Neural cell (in vitro differentiated cells): ENCODE measurements around the gene PAWR. TPM values are rescaled to one million over a fixed set of nuclear protein-coding genes. Genes with fewer than 3 reads are reported as not detected.
"Not testable (repeated sequence)": the region's sequence is repeated elsewhere in the genome, so short reads cannot be mapped to it uniquely, and the experiment has no call there.

ENCODE experiments used
- H2AFZ ChIP-seq: fragments of 200-600, 300-800 bp; sonication (generic), shearing (Covaris generic); 2 replicates; pipeline ENCODE4 v1.6.0; 2014; ENCODE audit warnings: low read depth, mild to moderate bottlenecking, antibody characterized with exemption, low read length, moderate library complexity
- H3F3A ChIP-seq: fragments of 200-600 bp; shearing (Covaris generic); 2 replicates; pipeline ENCODE4 v1.6.1; 2016; ENCODE audit warnings: mild to moderate bottlenecking, moderate library complexity, mixed read lengths, antibody characterized with exemption, low read length; ENCODE audit not compliant: insufficient read depth, poor library complexity, severe bottlenecking
- H3K27ac ChIP-seq: fragments of 200-600, 300-800 bp; sonication (generic), shearing (Covaris generic); 2 replicates; pipeline ENCODE4 v1.5.1; 2014; ENCODE audit warnings: mild to moderate bottlenecking, low read length, moderate library complexity
- H3K27me3 ChIP-seq: fragments of 300-800, 200-600 bp; sonication (generic), shearing (Covaris generic); 2 replicates; pipeline ENCODE4 v1.6.0; 2014; ENCODE audit warnings: mild to moderate bottlenecking, low read depth, low read length, moderate library complexity; ENCODE audit not compliant: insufficient read depth
- H3K36me3 ChIP-seq: fragments of 300-800, 200-600 bp; sonication (generic), shearing (Covaris generic); 2 replicates; pipeline ENCODE4 v1.5.1; 2014; ENCODE audit warnings: mild to moderate bottlenecking, antibody characterized with exemption, low read length, moderate library complexity; ENCODE audit not compliant: insufficient read depth
- H3K4me2 ChIP-seq: fragments of 300-800, 200-600 bp; sonication (generic), shearing (Covaris generic); 2 replicates; pipeline ENCODE4 v1.6.0; 2014; ENCODE audit warnings: mild to moderate bottlenecking, low read length
- H3K4me3 ChIP-seq: fragments of 300-800, 200-600 bp; sonication (generic), shearing (Covaris generic); 2 replicates; pipeline ENCODE4 v1.5.1; 2014; ENCODE audit warnings: mild to moderate bottlenecking, low read length, moderate library complexity
- H3K79me2 ChIP-seq: fragments of 200-600 bp; shearing (Covaris generic); replicated peaks from 2 replicates; pipeline ENCODE4 v1.6.0; 2014; ENCODE audit warnings: mild to moderate bottlenecking, low read length, moderate library complexity; ENCODE audit not compliant: insufficient read depth
- H3K9ac ChIP-seq: fragments of 300-800, 200-600 bp; sonication (generic), shearing (Covaris generic); 2 replicates; pipeline ENCODE4 v1.6.1; 2016; ENCODE audit warnings: mild to moderate bottlenecking, low read length, mixed read lengths
- H3K9me2 ChIP-seq: fragments of 200-600 bp; shearing (Covaris generic); 2 replicates; pipeline ENCODE4 v1.6.1; 2016; ENCODE audit warnings: mild to moderate bottlenecking, low read length, mixed read lengths; ENCODE audit not compliant: insufficient read depth
- H3K9me3 ChIP-seq: fragments of 200-600, 300-800 bp; sonication (generic), shearing (Covaris generic); 2 replicates; pipeline ENCODE4 v1.6.1; 2016; ENCODE audit warnings: mild to moderate bottlenecking, mixed run types, low read length, moderate library complexity, mixed read lengths
- H4K20me1 ChIP-seq: fragments of 200-600 bp; shearing (Covaris generic); 2 replicates; pipeline ENCODE4 v1.6.1; 2016; ENCODE audit warnings: mild to moderate bottlenecking, mixed run types; ENCODE audit not compliant: insufficient read depth
- CTCF ChIP-seq: fragments of 450-650 bp; IDR thresholded peaks from 2 replicates; pipeline ENCODE4 v1.5.1; 2014; ENCODE audit warnings: antibody characterized with exemption, mild to moderate bottlenecking, moderate library complexity; ENCODE audit not compliant: poor library complexity, severe bottlenecking
- EP300 ChIP-seq: fragments of 450-650 bp; conservative IDR thresholded peaks from 2 replicates; pipeline ENCODE4 v1.6.1; 2014; ENCODE audit warnings: antibody characterized with exemption, mild to moderate bottlenecking, moderate library complexity; ENCODE audit not compliant: poor library complexity, severe bottlenecking
- EZH2 ChIP-seq: fragments of 200-600, 300-800 bp; shearing (Covaris generic), sonication (generic); IDR thresholded peaks from 2 replicates; pipeline ENCODE4 v1.6.1; 2014; ENCODE audit warnings: antibody characterized with exemption, low read length, borderline replicate concordance, mild to moderate bottlenecking; ENCODE audit not compliant: insufficient read depth, poor library complexity, severe bottlenecking
- MXI1 ChIP-seq: fragments of 450-650 bp; conservative IDR thresholded peaks from 2 replicates; pipeline ENCODE4 v1.6.1; 2014; ENCODE audit warnings: antibody characterized with exemption, mild to moderate bottlenecking; ENCODE audit not compliant: poor library complexity, severe bottlenecking
- POLR2AphosphoS5 ChIP-seq: IDR thresholded peaks from 2 replicates; pipeline ENCODE4 v1.6.1; 2012
- RAD21 ChIP-seq: fragments of 450-650 bp; conservative IDR thresholded peaks from 2 replicates; pipeline ENCODE4 v1.6.1; 2014; ENCODE audit warnings: antibody characterized with exemption, mild to moderate bottlenecking, moderate library complexity
- REST ChIP-seq: IDR thresholded peaks from 2 replicates; pipeline ENCODE4 v1.6.1; 2012; ENCODE audit warnings: borderline replicate concordance
- SMC3 ChIP-seq: fragments of 450-650 bp; conservative IDR thresholded peaks from 2 replicates; pipeline ENCODE4 v1.6.1; 2014; ENCODE audit warnings: antibody characterized with exemption, mild to moderate bottlenecking, moderate library complexity; ENCODE audit not compliant: poor library complexity
- TAF1 ChIP-seq: IDR thresholded peaks from 2 replicates; pipeline ENCODE4 v1.6.1; 2012; ENCODE audit warnings: low read depth
- polyA plus RNA-seq: library from polyadenylated mRNA; depleted of rRNA; stranded (reverse); fragments of >200 nt; gene quantifications from 2 replicates; pipeline ENCODE4 v1.2.3, GENCODE V29; 2014

Gene PAWR
- polyA plus RNA-seq, 1 donor from 2014 or later, result 13.4 TPM

DNA sequence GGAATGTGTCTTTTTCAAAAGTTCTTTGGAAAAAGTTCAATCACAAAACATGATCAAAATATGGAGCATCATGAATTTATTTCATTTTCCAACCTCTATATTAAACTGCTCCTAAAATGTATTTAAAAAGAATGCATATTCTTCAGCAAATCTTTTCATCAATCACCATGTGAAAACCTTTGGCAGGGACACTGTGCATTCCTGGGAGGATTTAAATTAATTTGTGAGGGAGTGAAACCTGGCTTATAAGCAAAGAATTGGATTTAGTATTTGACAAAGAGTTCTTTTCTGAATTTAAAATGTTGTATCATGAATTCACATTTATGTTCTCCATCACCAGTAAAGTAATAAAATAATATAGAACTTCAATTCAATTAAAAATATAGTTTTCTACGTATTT lies 38.2 kb downstream of the PAWR start:
- H3K4me3 ChIP-seq, result no peak overlapping the region
- no peaks in the 10 kb centered on the region for H3K36me3 ChIP-seq
- no peaks in the 10 kb centered on the region for H3K9me2 ChIP-seq

DNA sequence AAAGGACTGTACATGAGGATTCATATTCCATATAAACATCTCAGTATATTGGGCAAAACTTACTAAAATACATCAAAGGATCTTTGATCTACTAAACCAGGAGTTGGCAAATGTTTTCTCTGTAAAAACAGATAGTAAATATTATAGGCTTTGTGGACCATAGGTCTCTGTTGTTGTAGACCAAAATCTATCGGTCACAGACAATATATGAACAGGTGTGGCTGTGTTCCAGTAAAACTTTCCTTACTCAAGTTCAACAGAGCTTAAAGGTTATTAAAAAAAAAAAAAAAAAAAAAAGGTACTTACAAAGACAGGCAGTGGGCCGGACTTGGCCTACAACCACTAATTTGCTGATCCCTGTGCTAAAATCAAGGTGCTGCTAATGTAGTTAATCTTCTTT lies 40.3 kb downstream of the PAWR start:
- Histone ChIP-seq H3K9me3 (no peaks in the 10 kb centered on the region), H3F3A (no peaks in the 10 kb centered on the region), H3K36me3 (no peaks in the 10 kb centered on the region), H3K9me2 (no peaks in the 10 kb centered on the region), H3K9ac (no peak overlapping the region), H3K4me2 (no peak overlapping the region), H4K20me1 (no peaks in the 10 kb centered on the region), H3K27ac (no peak overlapping the region), H3K4me3 (no peak overlapping the region), H3K27me3 (no peaks in the 10 kb centered on the region), H3K79me2 (no peaks in the 10 kb centered on the region), H2AFZ (no peak overlapping the region)
- TF ChIP-seq SMC3, result no peak
- no peak for TF ChIP-seq RAD21
- TF ChIP-seq POLR2AphosphoS5, result no peak
- TF ChIP-seq MXI1, result no peak
- TF ChIP-seq CTCF, result no peak
- no peak for TF ChIP-seq EZH2
- no peak for TF ChIP-seq EP300
- TF ChIP-seq TAF1, result no peak
- no peak for TF ChIP-seq REST

More for the DNA sequence above, 38.2 kb downstream of the PAWR start:
- Histone ChIP-seq H4K20me1 (no peaks in the 10 kb centered on the region), H3K9me3 (no peaks in the 10 kb centered on the region), H3K9ac (no peak overlapping the region), H3K4me2 (no peak overlapping the region), H3K27ac (no peak overlapping the region), H3F3A (no peaks in the 10 kb centered on the region), H2AFZ (no peak overlapping the region), H3K27me3 (no peaks in the 10 kb centered on the region), H3K79me2 (no peaks in the 10 kb centered on the region)
- no peak for TF ChIP-seq SMC3

- Histone ChIP-seq H4K20me1 (no peaks in the 10 kb centered on the region), H3K36me3 (no peaks in the 10 kb centered on the region), H2AFZ (no peak overlapping the region), H3K4me2 (no peak overlapping the region), H3K9ac (no peak overlapping the region), H3K79me2 (no peaks in the 10 kb centered on the region), H3F3A (no peaks in the 10 kb centered on the region), H3K27ac (no peak overlapping the region), H3K27me3 (no peaks in the 10 kb centered on the region), H3K9me3 (no peaks in the 10 kb centered on the region), H3K4me3 (no peak overlapping the region), H3K9me2 (no peaks in the 10 kb centered on the region)
- TF ChIP-seq RAD21 (no peak), POLR2AphosphoS5 (no peak), REST (no peak), EZH2 (no peak), SMC3 (no peak), EP300 (no peak)
These were observed 41.9 kb downstream of the PAWR start for GRCh38 chr12:79648881-79649280.

DNA sequence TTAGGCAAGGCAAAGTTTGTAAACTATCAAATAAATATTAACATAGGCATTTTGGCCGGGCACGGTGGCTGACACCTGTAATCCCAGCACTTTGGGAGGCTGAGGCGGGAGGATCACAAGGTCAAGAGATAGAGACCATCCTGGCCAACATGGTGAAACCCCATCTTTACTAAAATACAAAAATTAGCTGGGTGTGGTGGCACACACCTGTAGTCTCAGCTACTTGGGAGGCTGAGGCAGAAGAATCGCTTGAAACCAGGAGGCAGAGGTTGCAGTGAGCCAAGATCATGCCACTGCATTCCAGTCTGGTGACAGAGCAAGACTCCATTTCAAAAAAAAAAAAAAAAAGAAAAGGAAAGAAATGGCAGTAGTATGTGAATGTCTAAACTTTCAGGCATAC lies 43.9 kb downstream of the PAWR start:
- not testable (repeated sequence) for H3K9me2 ChIP-seq, H3K27ac ChIP-seq, H3K79me2 ChIP-seq, H3K9ac ChIP-seq, H3K36me3 ChIP-seq, H3F3A ChIP-seq, H3K9me3 ChIP-seq, H3K27me3 ChIP-seq, H3K4me3 ChIP-seq, H4K20me1 ChIP-seq, H2AFZ ChIP-seq, H3K4me2 ChIP-seq
